HepG2 (cell line): ENCODE measurements around the gene PLD6. TPM values are rescaled to one million over a fixed set of nuclear protein-coding genes. Genes with fewer than 3 reads are reported as not detected.
A peak's percentile ranks its signal among the peaks of the same experiment; 100 is the strongest.

ENCODE experiments used
- ARNT2 ChIP-seq: sonication (generic); formaldehyde crosslinking; IDR thresholded peaks from 2 replicates; pipeline ENCODE4 v1.8.0; 2022; ENCODE audit warnings: mild to moderate bottlenecking, low read depth, missing genetic modification reagents, moderate library complexity
- CREB1 ChIP-seq, 2 experiments: fragments of 450-650 bp in 1 of 2; IDR thresholded peaks; 2 replicates each; pipeline ENCODE4 v1.6.1; 2016 to 2017; ENCODE audit warnings: control low read depth in 1 of 2, mild to moderate bottlenecking in 1 of 2, missing compliant biosample characterization in 1 of 2, missing genetic modification characterization in 1 of 2
- CTCF ChIP-seq: sonication (generic); formaldehyde crosslinking; IDR thresholded peaks from 2 replicates; pipeline ENCODE4 v1.5.0; 2020; ENCODE audit warnings: mild to moderate bottlenecking, missing genetic modification reagents, moderate library complexity
- GATAD1 ChIP-seq: IDR thresholded peaks from 2 replicates; pipeline ENCODE4 v1.6.1; 2016; ENCODE audit warnings: missing genetic modification reagents, missing compliant biosample characterization
- HNF4A ChIP-seq: sonication (generic); formaldehyde crosslinking; IDR thresholded peaks from 2 replicates; pipeline ENCODE4 v1.4.0; 2020; ENCODE audit warnings: missing genetic modification reagents
- HNRNPUL1 ChIP-seq: fragments of 200-400 bp; formaldehyde crosslinking; IDR thresholded peaks from 2 replicates; pipeline ENCODE4 v1.6.1; 2017; ENCODE audit warnings: low read depth, mild to moderate bottlenecking, low read length, moderate library complexity
- KLF11 ChIP-seq: IDR thresholded peaks from 2 replicates; pipeline ENCODE4 v1.6.1; 2016; ENCODE audit warnings: missing compliant biosample characterization
- MLLT10 ChIP-seq: sonication (generic); formaldehyde crosslinking; IDR thresholded peaks from 2 replicates; pipeline ENCODE4 v1.4.0; 2020; ENCODE audit warnings: missing genetic modification reagents
- NFE2L1 ChIP-seq: sonication (generic); formaldehyde crosslinking; IDR thresholded peaks from 2 replicates; pipeline ENCODE4 v1.4.0; 2020; ENCODE audit warnings: missing genetic modification reagents, mild to moderate bottlenecking, borderline replicate concordance
- NFRKB ChIP-seq: fragments of 450-650 bp; IDR thresholded peaks from 2 replicates; pipeline ENCODE4 v1.6.1; 2017
- NR1H2 ChIP-seq: sonication (generic); formaldehyde crosslinking; IDR thresholded peaks from 2 replicates; pipeline ENCODE4 v1.8.1; 2022; ENCODE audit warnings: low read depth, missing genetic modification reagents, borderline replicate concordance
- PHF5A ChIP-seq: IDR thresholded peaks from one replicate; pipeline ENCODE4 v1.6.1; 2018; ENCODE audit warnings: low read depth, missing genetic modification reagents; ENCODE audit not compliant: unreplicated experiment
- REPIN1 ChIP-seq: sonication (generic); formaldehyde crosslinking; IDR thresholded peaks from 2 replicates; pipeline ENCODE4 v1.8.0; 2022; ENCODE audit warnings: missing genetic modification reagents, low read depth, mild to moderate bottlenecking, borderline replicate concordance
- RFX5 ChIP-seq: IDR thresholded peaks from 2 replicates; pipeline ENCODE4 v1.6.1; 2011; ENCODE audit warnings: low read depth, low read length, improper control_type of control experiment
- TSC22D2 ChIP-seq: sonication (generic); formaldehyde crosslinking; IDR thresholded peaks from 2 replicates; pipeline ENCODE4 v1.5.1; 2020; ENCODE audit warnings: missing genetic modification reagents, mild to moderate bottlenecking, borderline replicate concordance
- ZBTB34 ChIP-seq: sonication (generic); formaldehyde crosslinking; IDR thresholded peaks from 2 replicates; pipeline ENCODE4 v1.8.0; 2022; ENCODE audit warnings: mild to moderate bottlenecking, missing genetic modification reagents
- ZBTB39 ChIP-seq: sonication (generic); formaldehyde crosslinking; IDR thresholded peaks from 2 replicates; pipeline ENCODE4 v1.5.0; 2020; ENCODE audit warnings: missing genetic modification reagents
- ZEB1 ChIP-seq: IDR thresholded peaks from 2 replicates; pipeline ENCODE4 v1.6.1; 2012; ENCODE audit warnings: mild to moderate bottlenecking, low read depth, inconsistent platforms; ENCODE audit not compliant: insufficient replicate concordance
- ZFP1 ChIP-seq: IDR thresholded peaks from 2 replicates; pipeline ENCODE4 v1.6.1; 2016
- ZNF180 ChIP-seq: sonication (generic); formaldehyde crosslinking; IDR thresholded peaks from 2 replicates; pipeline ENCODE4 v1.4.0; 2020; ENCODE audit warnings: low read depth, missing genetic modification reagents, borderline replicate concordance
- ZNF296 ChIP-seq: sonication (generic); formaldehyde crosslinking; conservative IDR thresholded peaks from 2 replicates; pipeline ENCODE4 v1.5.0; 2020; ENCODE audit warnings: mild to moderate bottlenecking, missing genetic modification reagents
- ZNF367 ChIP-seq: sonication (generic); formaldehyde crosslinking; IDR thresholded peaks from 2 replicates; pipeline ENCODE4 v1.4.0; 2020; ENCODE audit warnings: missing genetic modification reagents, borderline replicate concordance
- ZNF451 ChIP-seq: sonication (generic); formaldehyde crosslinking; IDR thresholded peaks from 2 replicates; pipeline ENCODE4 v1.5.0; 2020; ENCODE audit warnings: mild to moderate bottlenecking, missing genetic modification reagents
- ZNF749 ChIP-seq: sonication (generic); formaldehyde crosslinking; IDR thresholded peaks from 2 replicates; pipeline ENCODE4 v1.8.0; 2022; ENCODE audit warnings: mild to moderate bottlenecking, missing genetic modification reagents, moderate library complexity, borderline replicate concordance
- ZNF761 ChIP-seq: sonication (generic); formaldehyde crosslinking; conservative IDR thresholded peaks from 2 replicates; pipeline ENCODE4 v1.4.0; 2020; ENCODE audit warnings: mild to moderate bottlenecking, missing genetic modification reagents
- ZSCAN22 ChIP-seq: sonication (generic); formaldehyde crosslinking; IDR thresholded peaks from 2 replicates; pipeline ENCODE4 v1.4.0; 2020; ENCODE audit warnings: mild to moderate bottlenecking, missing genetic modification reagents
- polyA plus RNA-seq, 8 experiments: library from polyadenylated mRNA; depleted of rRNA in 3 of 8; stranded (reverse) in 7 of 8; unstranded in 1 of 8; fragments of >200 nt; fragmentation: Illumina TruSeq in 4 of 8; extraction: Trizol in 4 of 8; gene quantifications; 2 replicates each; pipeline versions ENCODE4 v1.2.1 to v1.2.3, GENCODE V29; 2011 to 2016; ENCODE audit warnings: low read depth in 4 of 8, missing spikeins in 1 of 8, mixed read lengths in 1 of 8; ENCODE audit not compliant: insufficient read depth in 1 of 8
- total RNA-seq, 5 experiments: library from RNA; depleted of rRNA; stranded (reverse); fragments of >200 nt; fragmentation: Illumina TruSeq; extraction: Trizol; gene quantifications; 2 replicates each; pipeline ENCODE4 v1.2.3, GENCODE V29; 2016; ENCODE audit warnings: low read depth in 1 of 5

PLD6 gene
- total and polyA plus RNA-seq, 2 of the 13 experiments (the other 11 are each of a cell fraction or from before 2014, with no cell fraction given): 5.2 to 11.4 TPM

- 0 out of 2 replicates have a peak, but pooled peaks have one; percentile 6 for TF ChIP-seq ARNT2 (CRISPR knock-in tag)
- peak; percentile 15 for TF ChIP-seq PHF5A (CRISPR knock-in tag)
- TF ChIP-seq CREB1 (IDR thresholded peaks at IDR 0.05): peak; percentile 73; the same call in 1 of the 2 replicates
- no peak for TF ChIP-seq CREB1 (CRISPR knock-in tag; IDR thresholded peaks at IDR 0.05)
- TF ChIP-seq ZNF296 (CRISPR knock-in tag): no peak
- TF ChIP-seq REPIN1: no peak
- TF ChIP-seq KLF11: 0 out of 2 replicates have a peak, but pooled peaks have one; percentile 70
- peak; percentile 75 for TF ChIP-seq GATAD1
- no peak for TF ChIP-seq NR1H2 (CRISPR knock-in tag)
- no peak for TF ChIP-seq HNRNPUL1
- no peak for TF ChIP-seq ZSCAN22 (CRISPR knock-in tag)
- TF ChIP-seq CTCF: no peak
- TF ChIP-seq ZEB1: no peak
- TF ChIP-seq NFRKB: no peak
- no peak for TF ChIP-seq ZNF749 (CRISPR knock-in tag)
- no peak for TF ChIP-seq ZBTB34 (CRISPR knock-in tag)
- no peak for TF ChIP-seq NFE2L1 (CRISPR knock-in tag)
- TF ChIP-seq ZNF761 (CRISPR knock-in tag): no peak
- no peak for TF ChIP-seq TSC22D2
- TF ChIP-seq RFX5: no peak
- TF ChIP-seq ZBTB39 (CRISPR knock-in tag): 0 out of 2 replicates have a peak, but pooled peaks have one; percentile 67
- no peak for TF ChIP-seq MLLT10 (CRISPR knock-in tag)
- peak; percentile 75; the same call in 1 of the 2 replicates for TF ChIP-seq ZNF180 (CRISPR knock-in tag)
- TF ChIP-seq HNF4A (CRISPR knock-in tag): no peak
- TF ChIP-seq ZNF451: no peak
- TF ChIP-seq ZFP1 (CRISPR knock-in tag): no peak
- no peak; the same call in 1 of the 2 replicates for TF ChIP-seq ZNF367 (CRISPR knock-in tag)
Observed at GRCh38 chr17:17237026-17237799, 31.1 kb upstream of the PLD6 start, which contains the start of gene FLCN (continued).
